Heart right ventricle (tissue), 16 donors: ENCODE results near the gene FRAT2. TPM values are rescaled to one million over a fixed set of nuclear protein-coding genes. Genes with fewer than 3 reads are reported as not detected.

Experiments used
- ATAC-seq, 8 donors: fragments of 200-7000 bp; cut with Tn5 transposase; one replicate each; pipeline ENCODE4 v1.9.1; 2020; ENCODE audit warnings: mild to moderate bottlenecking in 8 of 8, moderate library complexity in 8 of 8, moderate number of reproducible peaks in 1 of 8
- DNase-seq, 2 donors: peaks; one replicate each; pipeline ENCODE4 v3.0.0-alpha.2; 2020
- H3K27ac ChIP-seq, 10 donors: fragments of 200-600 bp; sonication (generic) in 2 of 10; one replicate each; pipeline versions ENCODE4 v1.5.0 to v1.8.0; 2020 to 2022; ENCODE audit warnings: mild to moderate bottlenecking in 3 of 10
- H3K27me3 ChIP-seq, 7 donors: fragments of 200-600 bp; one replicate each; pipeline ENCODE4 v1.8.0; 2021 to 2022; ENCODE audit warnings: mild to moderate bottlenecking in 2 of 7
- H3K36me3 ChIP-seq, 9 donors: fragments of 200-600 bp; sonication (generic) in 1 of 9; one replicate each; pipeline versions ENCODE4 v1.5.0 to v1.8.0; 2020 to 2022; ENCODE audit warnings: mild to moderate bottlenecking in 2 of 9
- H3K4me1 ChIP-seq, 9 donors: fragments of 200-600 bp; sonication (generic) in 1 of 9; one replicate each; pipeline versions ENCODE4 v1.5.0 to v1.8.0; 2020 to 2022; ENCODE audit warnings: mild to moderate bottlenecking in 4 of 9
- H3K4me3 ChIP-seq, 10 donors: fragments of 200-600 bp; sonication (generic) in 2 of 10; one replicate each; pipeline versions ENCODE4 v1.5.0 to v1.8.0; 2020 to 2022; ENCODE audit warnings: mild to moderate bottlenecking in 7 of 10, moderate library complexity in 2 of 10
- H3K9me3 ChIP-seq, 11 donors: fragments of 200-600 bp in 10 of 11; sonication (generic) in 2 of 11; one replicate each; pipeline versions ENCODE4 v1.5.0 to v1.8.0; 2013 to 2022; ENCODE audit warnings: mild to moderate bottlenecking in 2 of 11, control low read depth in 1 of 11, moderate library complexity in 1 of 11
- WGBS, 2 donors: extraction: QIAGEN DNeasy Blood & Tissue Kit; methylation state at CpG; one replicate each; pipeline ENCODE4 v1.1.7; 2013; ENCODE audit warnings: inconsistent platforms in 1 of 2; 5-methylcytosine and 5-hydroxymethylcytosine counted together
- intact Hi-C, 10 donors: fragments of 100-400 bp; cut with DNase I; formaldehyde crosslinking; loops; one replicate each; pipeline versions ENCODE4 v1.11.1 to v1.14.2; 2022
- polyA plus RNA-seq, 2 donors: library from polyadenylated mRNA; stranded (reverse); fragments of 200-250 nt; gene quantifications; one replicate each; pipeline ENCODE4 v1.2.3, GENCODE V29; 2013
- total RNA-seq, 10 donors: library from RNA; stranded (reverse); fragmentation: NEBNext Ultra II Directional in 3 of 10; extraction: Animal tissue kit (Norgen Biotek cat#: 25700) in 3 of 10; gene quantifications; one replicate each; pipeline versions ENCODE4 v1.2.1 to v1.2.4, GENCODE V29; 2021 to 2023
- TF ChIP-seq, protein P1 (sequence below), 9 donors: fragments of 200-600 bp; sonication (generic) in 2 of 9; IDR thresholded peaks; one replicate each; pipeline versions ENCODE4 v1.5.0 to v1.8.0; 2021 to 2022; ENCODE audit warnings: antibody characterized with exemption in 9 of 9, mild to moderate bottlenecking in 5 of 9, moderate library complexity in 1 of 9
- donor health status: Arrhythmogenic right ventricular cardiomyopathy.
- donor health status: ischemic (EF 13 %, LVEDD 7.1; RV severe dilation, severe dysfunction).
- donor health status: healthy with polysubstance abuse.
- donor health status: DM: no; HTN: yes; CAD: no.
- donor health status: DM: no; HTN: no; CAD: no.
- donor health status: ischemic (EF 25% LVEDD 6.9; RV normal size, moderate dysfunction).
- donor health status: ischemic (EF 25% LVEDD 5.7; RV mildly dilated, moderate dysfunction).
- donor health status: healthy.
- donor health status: DM: yes; HTN: yes; CAD: no.
- donor health status: Ischemic cardiomyopathy.
- donor health status: ischemic (EF 35%, LVEDD 5.7; RV mildly dilated, moderate dysfunction).
- donor health status: nonischemic (EF 11% LVEDD 7.7; RV severe dilation, severe dysfunction).
- donor health status: DM: yes; HTN: yes; CAD: no.
- donor health status: PGD.
- donor health status: ischemic (EF 29% LVEDD 5.4; RV normal size, mild dysfunction).
- donor health status: nonischemic (EF 23%, LVEDD 6.1; RV moderate dilation, normal function).

FRAT2 gene
- total and polyA plus RNA-seq, 12 donors: 2.9 to 11.0 (median 5.1) TPM

DNA sequence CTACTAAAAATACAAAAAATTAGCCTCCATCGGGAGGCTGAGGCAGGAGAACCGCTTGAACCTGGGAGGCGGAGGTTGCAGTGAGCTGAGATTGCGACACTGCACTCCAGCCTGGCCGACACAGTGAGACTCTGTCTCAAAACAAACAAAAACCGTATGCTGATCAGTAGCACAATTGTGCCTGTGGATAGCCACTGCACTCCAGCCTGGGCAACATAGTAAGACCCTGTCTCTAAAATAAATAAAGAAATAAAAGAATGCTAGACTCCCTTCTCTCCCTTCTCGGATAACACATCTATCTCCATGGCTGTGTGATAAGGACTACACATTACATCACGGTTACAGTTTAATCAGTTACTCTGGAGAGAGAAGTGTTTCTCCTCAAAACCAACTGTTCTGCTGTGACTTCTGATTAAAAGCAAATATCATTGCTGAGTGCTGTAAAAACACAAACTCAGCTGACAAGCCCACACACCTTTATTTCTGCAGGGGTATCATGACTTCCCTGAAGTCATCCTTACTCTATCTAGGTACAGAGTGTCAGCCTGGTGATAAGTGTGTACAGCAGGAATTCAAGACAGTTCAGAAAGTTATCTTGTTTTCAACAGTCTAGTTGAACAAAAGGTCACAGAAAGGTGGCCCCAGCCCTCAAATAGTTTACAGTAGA is 36.8 kb downstream of the FRAT2 start:
- WGBS, 2 donors: 64 to 69% methylated on average over 8 of the region's 8 CpGs
- TF ChIP-seq, protein P1, sequence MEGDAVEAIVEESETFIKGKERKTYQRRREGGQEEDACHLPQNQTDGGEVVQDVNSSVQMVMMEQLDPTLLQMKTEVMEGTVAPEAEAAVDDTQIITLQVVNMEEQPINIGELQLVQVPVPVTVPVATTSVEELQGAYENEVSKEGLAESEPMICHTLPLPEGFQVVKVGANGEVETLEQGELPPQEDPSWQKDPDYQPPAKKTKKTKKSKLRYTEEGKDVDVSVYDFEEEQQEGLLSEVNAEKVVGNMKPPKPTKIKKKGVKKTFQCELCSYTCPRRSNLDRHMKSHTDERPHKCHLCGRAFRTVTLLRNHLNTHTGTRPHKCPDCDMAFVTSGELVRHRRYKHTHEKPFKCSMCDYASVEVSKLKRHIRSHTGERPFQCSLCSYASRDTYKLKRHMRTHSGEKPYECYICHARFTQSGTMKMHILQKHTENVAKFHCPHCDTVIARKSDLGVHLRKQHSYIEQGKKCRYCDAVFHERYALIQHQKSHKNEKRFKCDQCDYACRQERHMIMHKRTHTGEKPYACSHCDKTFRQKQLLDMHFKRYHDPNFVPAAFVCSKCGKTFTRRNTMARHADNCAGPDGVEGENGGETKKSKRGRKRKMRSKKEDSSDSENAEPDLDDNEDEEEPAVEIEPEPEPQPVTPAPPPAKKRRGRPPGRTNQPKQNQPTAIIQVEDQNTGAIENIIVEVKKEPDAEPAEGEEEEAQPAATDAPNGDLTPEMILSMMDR (IDR thresholded peaks at IDR 0.05): no peak
- no peak for DNase-seq
- no peak overlapping the region for H3K4me3 ChIP-seq
- no peaks in the 10 kb centered on the region for H3K9me3 ChIP-seq
- no peak overlapping the region for H3K27ac ChIP-seq
- H3K36me3 ChIP-seq: no peaks in the 10 kb centered on the region
- H3K27me3 ChIP-seq: no peaks in the 10 kb centered on the region
- peaks cover 0 to 4% (median 0%) of the 10 kb centered on the region in 9 donors for H3K4me1 ChIP-seq
- intact Hi-C loops: no loop called here
- ATAC-seq: peak in 1 of 8 donors; percentile 44

DNA sequence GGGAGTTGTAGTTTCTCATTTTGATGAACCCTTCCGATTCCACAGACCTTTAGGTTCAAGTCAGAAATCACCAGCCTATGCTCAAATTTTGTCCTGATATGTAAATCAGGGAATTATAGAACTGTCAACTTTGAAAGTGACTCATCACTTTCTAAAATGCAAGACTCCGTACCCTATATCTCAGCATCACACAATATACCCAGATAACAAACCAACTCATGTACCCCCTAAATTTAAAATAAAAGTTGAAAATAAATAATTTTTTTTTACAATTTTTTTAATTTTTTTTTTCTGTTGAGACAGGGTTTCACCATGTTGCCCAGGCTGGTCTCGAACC is 41.7 kb downstream of the FRAT2 start:
- DNase-seq: no peak
- Histone ChIP-seq H3K4me3 (peak overlapping the region in 5 of 10 donors; percentile 86 to 96 (median 94)), H3K36me3 (peaks cover 0 to 5% (median 0%) of the 10 kb centered on the region in 9 donors), H3K4me1 (peaks cover 0 to 14% (median 9%) of the 10 kb centered on the region in 9 donors), H3K27me3 (no peaks in the 10 kb centered on the region), H3K27ac (no peak overlapping the region), H3K9me3 (no peaks in the 10 kb centered on the region)
- intact Hi-C loops: loop anchor here in 6 of 10 donors (1.0 to 5.0 kb wide), 4 partner anchors 34 to 44 kb away; partner anchors contain the start of gene FRAT2 (in 3 of the 6)
- ATAC-seq: no peak
- 58 to 60% methylated on average over 3 of the region's 3 CpGs for WGBS, 2 donors
- TF ChIP-seq, protein P1 (IDR thresholded peaks at IDR 0.05): no peak

DNA sequence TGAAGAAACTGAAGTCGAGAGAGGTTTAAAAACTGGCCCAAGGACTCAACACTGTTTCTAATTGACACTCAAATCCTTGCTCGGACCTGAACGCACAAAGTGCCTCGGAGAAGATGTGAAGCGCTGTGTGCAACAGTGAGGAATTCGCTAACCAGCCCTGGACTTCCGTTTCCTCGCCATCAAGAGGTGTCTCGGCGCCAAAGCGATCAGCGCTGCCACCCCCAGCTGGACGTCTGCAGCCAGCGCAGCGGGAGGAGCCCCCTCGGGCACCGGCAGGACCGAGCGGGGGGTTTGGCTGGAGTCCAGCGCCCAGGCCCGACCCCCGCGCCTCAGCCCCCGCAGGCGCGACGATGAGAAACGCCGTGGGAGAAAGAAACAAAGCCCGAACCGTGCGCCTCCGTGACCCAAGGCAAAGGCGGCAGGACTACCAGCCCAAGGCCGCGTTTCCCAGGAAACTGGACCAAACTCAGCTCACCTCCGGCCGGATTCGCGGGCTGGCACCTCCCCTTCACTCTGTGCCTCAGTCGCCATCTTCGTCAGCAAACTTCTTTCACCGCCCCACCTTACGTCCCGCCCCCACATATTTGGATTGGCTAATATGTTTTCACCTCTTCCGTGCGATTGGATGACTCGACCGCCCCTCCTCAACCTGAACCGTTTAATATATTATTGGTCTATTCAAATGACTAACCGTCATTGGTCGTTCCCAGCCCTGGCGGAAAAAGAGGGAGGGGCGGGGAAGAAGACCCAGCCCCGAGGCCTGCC is 42.2 kb downstream of the FRAT2 start, which contains the start of gene ARHGAP19:
Gene ARHGAP19 (minus strand): TSS at position 541 of the 765 bp plus-strand sequence. CDS start 10 bp downstream, at position 531.
- TF ChIP-seq, protein P1 (IDR thresholded peaks at IDR 0.05): peak in 3 of 9 donors; percentile 18 to 33 (median 22)
- Histone ChIP-seq H3K27ac (peak within 1 kb of the TSS; percentile 73 to 97 (median 94)), H3K27me3 (no peaks in the 10 kb centered on the region), H3K36me3 (peaks cover 0 to 11% (median 3%) of the 10 kb centered on the region in 9 donors), H3K4me1 (peaks cover 0 to 14% (median 9%) of the 10 kb centered on the region in 9 donors), H3K4me3 (peak within 1 kb of the TSS; percentile 57 to 97 (median 90)), H3K9me3 (no peaks in the 10 kb centered on the region)
- DNase-seq (peak; percentile 89 to 98), ATAC-seq (peak; percentile 99 to 100 (median 100))
- WGBS, 2 donors: 0% methylated on average over 55 of the region's 55 CpGs
- intact Hi-C loops: loop anchor here in 6 of 10 donors (1.0 to 5.0 kb wide), 4 partner anchors 35 to 45 kb away; partner anchors contain the start of gene FRAT2 (in 3 of the 6)
